K562 (cell line): ENCODE measurements around the gene TAAR9. TPM values are rescaled to one million over a fixed set of nuclear protein-coding genes. Genes with fewer than 3 reads are reported as not detected.

ENCODE experiments used
- ARNT ChIP-seq, 2 experiments: fragments of 450-650 bp; IDR thresholded peaks; 2 replicates each; pipeline ENCODE4 v1.6.1; 2016; ENCODE audit warnings: mild to moderate bottlenecking in 1 of 2
- BMI1 ChIP-seq: fragments of 150-350 bp; IDR thresholded peaks from 2 replicates; pipeline ENCODE4 v1.6.1; 2014; ENCODE audit warnings: low read length
- HEY1 ChIP-seq: fragments of 250-450 bp; sonication (Bioruptor Pico); IDR thresholded peaks from 2 replicates; pipeline ENCODE4 v1.5.0; 2020; ENCODE audit warnings: mild to moderate bottlenecking, moderate library complexity, borderline replicate concordance
- HMG20B ChIP-seq: fragments of 250-450 bp; sonication (Bioruptor Pico); IDR thresholded peaks from 2 replicates; pipeline ENCODE4 v1.5.0; 2021; ENCODE audit warnings: mild to moderate bottlenecking
- SAP30 ChIP-seq: fragments of 200-600 bp; sonication (generic); IDR thresholded peaks from 2 replicates; pipeline ENCODE4 v1.6.1; 2012; ENCODE audit warnings: borderline replicate concordance, low read depth, mild to moderate bottlenecking, moderate library complexity, low read length, control low read depth, inconsistent platforms; ENCODE audit not compliant: insufficient read depth, poor library complexity, severe bottlenecking
- TAF1 ChIP-seq: IDR thresholded peaks from 2 replicates; pipeline ENCODE4 v1.6.1; 2011; ENCODE audit warnings: mild to moderate bottlenecking, low read length, moderate library complexity; ENCODE audit not compliant: insufficient read depth, control insufficient read depth, severe bottlenecking; ENCODE audit errors: extremely low read depth
- ZEB2 ChIP-seq: fragments of 450-650 bp; IDR thresholded peaks from 2 replicates; pipeline ENCODE4 v1.6.1; 2016
- ZNF778 ChIP-seq: fragments of 450-650 bp; formaldehyde crosslinking; IDR thresholded peaks from 2 replicates; pipeline ENCODE4 v1.4.0; 2020; ENCODE audit warnings: mild to moderate bottlenecking, moderate library complexity
- polyA plus RNA-seq, 8 experiments: library from polyadenylated mRNA; depleted of rRNA in 4 of 8; stranded (reverse) in 5 of 8; unstranded in 3 of 8; fragments of >200 nt; fragmentation: Nextera tagmentation in 2 of 8; fragmentation: Illumina TruSeq in 1 of 8; extraction: Ambion mirVana in 2 of 8; extraction: Trizol in 1 of 8; gene quantifications; 2 replicates each; pipeline versions ENCODE4 v1.2.1 to v1.2.3, GENCODE V29; 2011 to 2014; ENCODE audit warnings: inconsistent platforms in 1 of 8, missing spikeins in 1 of 8
- total RNA-seq, 7 experiments: library from RNA; depleted of rRNA in 6 of 7; stranded (reverse); fragments of >200 nt in 6 of 7; fragmentation: Illumina TruSeq in 2 of 7; extraction: Trizol in 2 of 7; gene quantifications; 2 replicates each; pipeline versions ENCODE4 v1.2.1 to v1.2.3, GENCODE V29; 2011 to 2021; ENCODE audit warnings: low replicate concordance in 1 of 7
- TF ChIP-seq, protein P1 (sequence below), 2 experiments: fragments of 450-650 bp; formaldehyde crosslinking in 1 of 2; IDR thresholded peaks; 2 replicates each; pipeline versions ENCODE4 v1.4.0 to v1.6.1; 2014 to 2020; ENCODE audit warnings: mild to moderate bottlenecking in 2 of 2, borderline replicate concordance in 1 of 2, low read depth in 1 of 2
- TF ChIP-seq, protein P2 (sequence below), 3 experiments: fragments of 200-800 bp in 1 of 3; sonication (Bioruptor generic) in 1 of 3; sonication (generic) in 1 of 3; formaldehyde crosslinking in 1 of 3; IDR thresholded peaks; 2 replicates each; pipeline versions ENCODE4 v1.6.1 to v1.8.0; 2016 to 2022; ENCODE audit warnings: mild to moderate bottlenecking in 2 of 3, missing compliant biosample characterization in 2 of 3, missing genetic modification characterization in 2 of 3, missing genetic modification reagents in 1 of 3
- TF ChIP-seq, protein P3 (sequence below): fragments of 450-650 bp; formaldehyde crosslinking; conservative IDR thresholded peaks from 2 replicates; pipeline ENCODE4 v1.4.0; 2022; ENCODE audit warnings: mild to moderate bottlenecking, missing genetic modification characterization

The TAAR9 gene
- total and polyA plus RNA-seq, 9 of the 15 experiments (the other 6 are each of a cell fraction or from before 2014, with no cell fraction given): not detected

DNA sequence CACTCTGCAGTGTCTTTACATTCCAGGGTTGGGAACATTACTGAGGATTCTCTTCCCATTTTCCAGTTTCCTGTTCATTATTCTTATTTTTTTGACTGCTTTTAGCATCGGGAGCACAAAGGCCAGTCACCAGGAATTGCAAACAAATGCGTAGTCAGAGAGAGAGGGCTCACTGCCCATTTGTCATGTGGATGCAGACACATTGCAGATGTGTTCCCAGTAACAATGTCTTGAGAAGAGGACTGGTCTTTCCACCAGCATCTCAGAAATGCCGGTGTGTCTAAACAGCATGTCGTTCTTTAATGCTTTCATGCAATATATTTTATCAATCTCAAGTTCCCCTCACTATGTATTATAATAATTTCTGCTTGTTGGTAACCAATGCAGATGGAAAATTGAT, 31.1 kb downstream of the TAAR9 start (continued):
- TF ChIP-seq, protein P1, sequence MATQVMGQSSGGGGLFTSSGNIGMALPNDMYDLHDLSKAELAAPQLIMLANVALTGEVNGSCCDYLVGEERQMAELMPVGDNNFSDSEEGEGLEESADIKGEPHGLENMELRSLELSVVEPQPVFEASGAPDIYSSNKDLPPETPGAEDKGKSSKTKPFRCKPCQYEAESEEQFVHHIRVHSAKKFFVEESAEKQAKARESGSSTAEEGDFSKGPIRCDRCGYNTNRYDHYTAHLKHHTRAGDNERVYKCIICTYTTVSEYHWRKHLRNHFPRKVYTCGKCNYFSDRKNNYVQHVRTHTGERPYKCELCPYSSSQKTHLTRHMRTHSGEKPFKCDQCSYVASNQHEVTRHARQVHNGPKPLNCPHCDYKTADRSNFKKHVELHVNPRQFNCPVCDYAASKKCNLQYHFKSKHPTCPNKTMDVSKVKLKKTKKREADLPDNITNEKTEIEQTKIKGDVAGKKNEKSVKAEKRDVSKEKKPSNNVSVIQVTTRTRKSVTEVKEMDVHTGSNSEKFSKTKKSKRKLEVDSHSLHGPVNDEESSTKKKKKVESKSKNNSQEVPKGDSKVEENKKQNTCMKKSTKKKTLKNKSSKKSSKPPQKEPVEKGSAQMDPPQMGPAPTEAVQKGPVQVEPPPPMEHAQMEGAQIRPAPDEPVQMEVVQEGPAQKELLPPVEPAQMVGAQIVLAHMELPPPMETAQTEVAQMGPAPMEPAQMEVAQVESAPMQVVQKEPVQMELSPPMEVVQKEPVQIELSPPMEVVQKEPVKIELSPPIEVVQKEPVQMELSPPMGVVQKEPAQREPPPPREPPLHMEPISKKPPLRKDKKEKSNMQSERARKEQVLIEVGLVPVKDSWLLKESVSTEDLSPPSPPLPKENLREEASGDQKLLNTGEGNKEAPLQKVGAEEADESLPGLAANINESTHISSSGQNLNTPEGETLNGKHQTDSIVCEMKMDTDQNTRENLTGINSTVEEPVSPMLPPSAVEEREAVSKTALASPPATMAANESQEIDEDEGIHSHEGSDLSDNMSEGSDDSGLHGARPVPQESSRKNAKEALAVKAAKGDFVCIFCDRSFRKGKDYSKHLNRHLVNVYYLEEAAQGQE (IDR thresholded peaks at IDR 0.05; ENCODE audit: borderline replicate concordance): no peak
- TF ChIP-seq, protein P1 (CRISPR knock-in tag; IDR thresholded peaks at IDR 0.05; ENCODE audit: low read depth): no peak
- TF ChIP-seq, protein P2, sequence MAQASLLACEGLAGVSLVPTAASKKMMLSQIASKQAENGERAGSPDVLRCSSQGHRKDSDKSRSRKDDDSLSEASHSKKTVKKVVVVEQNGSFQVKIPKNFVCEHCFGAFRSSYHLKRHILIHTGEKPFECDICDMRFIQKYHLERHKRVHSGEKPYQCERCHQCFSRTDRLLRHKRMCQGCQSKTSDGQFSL (CRISPR knock-in tag; IDR thresholded peaks at IDR 0.05): no peak
- TF ChIP-seq, protein P2 (tag; IDR thresholded peaks at IDR 0.05): no peak
- TF ChIP-seq, protein P3, sequence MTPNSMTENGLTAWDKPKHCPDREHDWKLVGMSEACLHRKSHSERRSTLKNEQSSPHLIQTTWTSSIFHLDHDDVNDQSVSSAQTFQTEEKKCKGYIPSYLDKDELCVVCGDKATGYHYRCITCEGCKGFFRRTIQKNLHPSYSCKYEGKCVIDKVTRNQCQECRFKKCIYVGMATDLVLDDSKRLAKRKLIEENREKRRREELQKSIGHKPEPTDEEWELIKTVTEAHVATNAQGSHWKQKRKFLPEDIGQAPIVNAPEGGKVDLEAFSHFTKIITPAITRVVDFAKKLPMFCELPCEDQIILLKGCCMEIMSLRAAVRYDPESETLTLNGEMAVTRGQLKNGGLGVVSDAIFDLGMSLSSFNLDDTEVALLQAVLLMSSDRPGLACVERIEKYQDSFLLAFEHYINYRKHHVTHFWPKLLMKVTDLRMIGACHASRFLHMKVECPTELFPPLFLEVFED (CRISPR knock-in tag): no peak
- TF ChIP-seq HMG20B (CRISPR knock-in tag) (no peak), ARNT (IDR thresholded peaks at IDR 0.05) (no peak), TAF1 (no peak), ZEB2 (no peak), ZNF778 (CRISPR knock-in tag) (no peak), HEY1 (no peak), BMI1 (no peak), SAP30 (no peak)
